ENCODE results near the gene ZFYVE28. TPM values are rescaled to one million over a fixed set of nuclear protein-coding genes. Genes with fewer than 3 reads are reported as not detected.

ZFYVE28 gene
- polyA plus RNA-seq, 1 of the 3 experiments (the other 2 are of a cell fraction) = 3.2 TPM

GRCh38 chr4:2465032-2465431, 46.6 kb upstream of the ZFYVE28 start:
- ChIA-PET CTCF (interaction anchor here (0.7 to 4.6 kb wide), 3 partner anchors 14 to 303 kb away, joined by 3 to 27 read pairs (median 4); no protein-coding TSS in a partner anchor), POLR2A (no interaction called here)
- Histone ChIP-seq H3F3A (replicated peaks; ENCODE audit: insufficient read depth) (peaks cover 13% of the 10 kb centered on the region), H3K79me2 (ENCODE audit: insufficient read depth) (peaks cover 37% of the 10 kb centered on the region), H3K27ac (ENCODE audit: low read depth in 2 of 2, low read length in 1 of 2) (no peak overlapping the region), H4K20me1 (ENCODE audit: insufficient read depth) (peaks cover 2% of the 10 kb centered on the region), H3K9me3 (no peaks in the 10 kb centered on the region), H3K9ac (no peak overlapping the region), H3K4me2 (no peak overlapping the region), H3K36me3 (replicated peaks in 1 of 2; ENCODE audit: control insufficient read depth in 1 of 2, insufficient read depth in 2 of 2, low read length in 1 of 2) (no peaks in the 10 kb centered on the region), H3K9me2 (no peaks in the 10 kb centered on the region), H3K4me3 (ENCODE audit: low read depth in 2 of 2, low read length in 1 of 2) (no peak overlapping the region), H3K4me1 (ENCODE audit: control insufficient read depth in 1 of 2, insufficient read depth in 2 of 2, low read depth in 1 of 2, low read length in 1 of 2) (peaks cover 0 to 13% of the 10 kb centered on the region in 2 experiments; a peak in 1 of 4 replicates), H2AFZ (ENCODE audit: low read depth) (no peak overlapping the region), H3K27me3 (ENCODE audit: insufficient read depth) (no peaks in the 10 kb centered on the region)
- no peak for DNase-seq
- TF ChIP-seq RFX5 (IDR thresholded peaks at IDR 0.05; ENCODE audit: low read length) (no peak), EZH2phosphoT487 (IDR thresholded peaks at IDR 0.05; ENCODE audit: borderline replicate concordance, low read depth) (no peak), TAF1 (IDR thresholded peaks at IDR 0.05; ENCODE audit: borderline replicate concordance, low read depth, low read length) (no peak), FOSL2 (IDR thresholded peaks at IDR 0.05; ENCODE audit: borderline replicate concordance, low read depth) (no peak), NFIC (IDR thresholded peaks at IDR 0.05; ENCODE audit: borderline replicate concordance) (no peak), CTCF (IDR thresholded peaks at IDR 0.05) (no peak), ELF1 (IDR thresholded peaks at IDR 0.05) (no peak), YY1 (IDR thresholded peaks at IDR 0.05; ENCODE audit: low read depth) (no peak), USF1 (IDR thresholded peaks at IDR 0.05; ENCODE audit: borderline replicate concordance, low read depth) (no peak), RXRA (IDR thresholded peaks at IDR 0.05; ENCODE audit: borderline replicate concordance, low read depth) (no peak), REST (IDR thresholded peaks at IDR 0.05; ENCODE audit: low read depth, low read length) (no peak), PBX3 (IDR thresholded peaks at IDR 0.05) (no peak), JUND (IDR thresholded peaks at IDR 0.05) (no peak), RAD21 (IDR thresholded peaks at IDR 0.05; ENCODE audit: low read length) (no peak), SIN3A (IDR thresholded peaks at IDR 0.05; ENCODE audit: borderline replicate concordance, low read depth, low read length) (no peak), SMC3 (IDR thresholded peaks at IDR 0.05; ENCODE audit: low read depth, low read length) (no peak), ZBTB33 (IDR thresholded peaks at IDR 0.05; ENCODE audit: borderline replicate concordance, low read depth) (no peak), EP300 (IDR thresholded peaks at IDR 0.05; ENCODE audit: borderline replicate concordance in 1 of 2, low read depth in 1 of 2, low read length in 1 of 2) (no peak)
- TF ChIP-seq, protein P1, sequence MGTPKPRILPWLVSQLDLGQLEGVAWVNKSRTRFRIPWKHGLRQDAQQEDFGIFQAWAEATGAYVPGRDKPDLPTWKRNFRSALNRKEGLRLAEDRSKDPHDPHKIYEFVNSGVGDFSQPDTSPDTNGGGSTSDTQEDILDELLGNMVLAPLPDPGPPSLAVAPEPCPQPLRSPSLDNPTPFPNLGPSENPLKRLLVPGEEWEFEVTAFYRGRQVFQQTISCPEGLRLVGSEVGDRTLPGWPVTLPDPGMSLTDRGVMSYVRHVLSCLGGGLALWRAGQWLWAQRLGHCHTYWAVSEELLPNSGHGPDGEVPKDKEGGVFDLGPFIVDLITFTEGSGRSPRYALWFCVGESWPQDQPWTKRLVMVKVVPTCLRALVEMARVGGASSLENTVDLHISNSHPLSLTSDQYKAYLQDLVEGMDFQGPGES (IDR thresholded peaks at IDR 0.05; ENCODE audit: low read depth, low read length) = no peak
- 97% methylated on average over 6 of the region's 6 CpGs for whole genome bisulfite sequencing (ENCODE audit: low lambda C conversion rate)

Data from SK-N-SH (cell line).